GM21390 (cell line): ENCODE data around the gene YRDC.

Source experiments
- ATAC-seq: cut with Tn5 transposase; IDR thresholded peaks from one replicate; pipeline ENCODE4 v1.9.1; 2021; ENCODE audit not compliant: unreplicated experiment

The YRDC gene

GRCh38 chr1:37822906-37823815 lies 15.2 kb upstream of the YRDC start:
- no peak for ATAC-seq

DNA sequence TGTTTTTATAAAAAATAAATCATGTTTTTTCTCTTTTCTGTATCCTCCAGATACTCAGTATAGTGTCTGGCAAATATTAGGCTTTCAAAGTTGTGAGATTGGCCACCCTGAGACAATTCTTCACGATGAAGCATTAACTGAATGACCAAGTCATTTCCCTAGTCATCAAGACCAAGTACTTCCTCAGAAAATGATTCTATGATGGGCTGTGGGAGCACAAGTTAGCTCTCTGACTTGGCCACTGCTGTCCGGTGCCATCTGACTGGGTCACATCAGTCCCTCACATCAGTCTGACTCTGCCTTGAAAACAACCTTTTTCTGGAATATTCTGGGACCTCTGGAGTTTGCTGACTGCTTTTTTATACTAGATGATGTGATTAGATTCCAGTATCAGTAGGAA lies 13.5 kb upstream of the YRDC start:
- ATAC-seq: no peak

GRCh38 chr1:37817481-37817880 lies 9.5 kb upstream of the YRDC start:
- ATAC-seq: no peak

DNA sequence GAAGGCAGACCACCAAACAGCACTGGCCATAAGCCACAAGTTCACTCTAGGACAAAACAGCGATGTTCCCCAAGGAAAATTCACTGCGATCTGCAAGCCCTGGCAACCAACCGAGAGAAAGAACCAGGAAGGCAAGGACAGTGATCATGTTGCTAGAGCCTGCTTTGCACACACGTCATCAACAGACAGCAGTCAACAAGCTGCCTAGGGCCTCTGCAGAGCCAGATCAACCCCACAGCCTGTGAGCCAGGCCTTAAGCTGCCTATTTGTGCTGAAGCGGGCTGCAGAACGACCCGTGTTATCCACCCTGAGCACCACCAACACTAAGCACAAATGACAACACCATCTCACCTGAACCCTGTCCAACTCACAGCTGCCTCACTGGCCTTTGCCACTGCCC lies 6.2 kb upstream of the YRDC start:
- no peak for ATAC-seq

DNA sequence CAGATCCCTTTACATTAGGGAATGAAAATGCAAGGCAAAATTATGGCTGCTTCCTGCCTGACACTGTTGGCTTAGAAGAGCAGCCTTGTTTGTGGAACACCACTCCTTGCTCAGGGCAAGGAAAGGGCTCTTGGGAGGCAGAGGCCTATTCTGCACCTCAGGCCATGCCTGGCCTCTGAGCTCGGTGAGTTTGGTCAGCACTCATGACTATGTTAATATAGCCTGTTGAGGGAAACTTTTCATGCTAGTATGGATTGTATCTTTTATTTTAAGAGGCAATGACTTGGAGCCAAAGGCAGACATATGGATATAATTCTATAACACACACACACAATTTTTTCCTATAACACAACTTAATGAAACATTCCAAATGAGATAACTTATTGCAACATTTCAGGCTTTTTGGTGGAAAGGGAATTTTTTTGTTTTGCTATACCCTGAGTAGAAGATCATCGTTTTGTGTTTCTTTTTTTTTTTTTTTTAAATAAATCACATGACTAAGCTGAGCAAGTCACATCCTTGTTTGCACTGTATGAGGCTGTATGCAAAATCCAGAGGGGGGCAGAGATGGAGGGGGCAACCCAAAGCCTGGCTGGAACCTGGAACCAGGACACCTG lies 5.6 kb upstream of the YRDC start:
- no peak for ATAC-seq

- no peak for ATAC-seq
Measured at GRCh38 chr1:37811027-37811655, 3.1 kb upstream of the YRDC start.

DNA sequence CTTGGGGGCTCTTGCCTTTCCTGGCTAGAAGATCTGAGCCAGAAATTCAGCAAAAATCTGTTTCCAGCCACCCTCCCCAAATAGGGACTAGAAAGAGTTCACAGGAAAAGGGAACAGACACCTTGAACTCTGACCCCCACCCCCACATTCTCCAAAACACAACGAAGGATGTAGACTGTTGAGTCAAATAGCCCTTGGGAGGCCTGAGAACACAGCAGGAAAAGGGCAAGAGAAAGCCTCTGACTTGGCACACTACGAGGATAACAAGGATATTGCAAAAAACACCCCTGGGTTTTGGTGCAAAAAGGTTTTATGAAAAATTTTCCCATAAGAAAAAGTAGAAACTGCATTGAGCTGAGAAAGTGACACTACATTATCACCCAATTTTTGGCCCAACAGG lies 1.9 kb upstream of the YRDC start:
- ATAC-seq: no peak

GRCh38 chr1:37808369-37809319 lies 636 bp upstream of the YRDC start:
- ATAC-seq: peak; percentile 32

DNA sequence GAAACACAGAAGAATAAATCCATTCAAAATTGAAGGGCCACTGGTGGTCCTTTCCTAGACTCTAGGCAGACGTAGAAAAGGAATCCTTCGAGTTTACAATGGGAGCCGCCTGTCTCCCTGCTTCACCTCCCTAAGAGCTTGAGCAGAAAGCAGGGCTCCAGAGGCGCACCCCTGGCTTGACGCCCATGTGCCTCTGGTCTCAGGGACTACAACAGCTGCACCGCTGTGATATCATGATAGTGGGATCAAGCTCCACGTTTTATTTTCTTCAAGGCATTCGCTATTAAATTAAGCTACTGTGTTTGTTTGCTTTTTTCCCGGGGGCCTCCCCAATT lies 821 bp downstream of the YRDC start:
- ATAC-seq: no peak

GRCh38 chr1:37802439-37802838 lies 5.6 kb downstream of the YRDC start:
- no peak for ATAC-seq

DNA sequence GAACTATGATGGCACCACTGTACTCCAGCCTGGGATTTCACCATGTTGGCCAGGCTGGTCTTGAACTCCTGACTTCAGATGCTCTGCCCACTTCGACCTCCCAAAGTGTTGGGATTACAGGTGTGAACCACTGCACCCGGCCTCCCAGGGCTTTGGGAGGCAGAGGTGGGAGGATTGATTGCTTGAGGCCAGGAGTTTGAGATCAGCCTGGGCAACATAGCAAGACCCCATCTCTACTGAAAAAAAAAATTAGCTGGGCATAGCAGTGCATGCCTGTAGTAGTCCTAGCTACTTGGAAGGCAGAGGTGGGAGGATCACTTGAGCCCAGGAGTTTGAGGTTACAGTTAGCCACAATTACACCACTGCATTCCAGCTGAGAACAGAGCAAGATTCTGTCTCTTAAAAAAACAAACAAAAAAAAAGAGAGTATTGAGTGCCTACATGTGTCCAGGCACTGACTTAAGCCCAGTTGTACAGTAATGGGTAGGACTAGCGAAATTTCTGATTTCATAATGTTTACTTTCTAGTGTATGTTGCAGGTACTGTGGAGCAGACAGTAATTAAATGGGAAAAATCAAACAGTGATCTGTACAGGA lies 10.2 kb downstream of the YRDC start:
- ATAC-seq: no peak

DNA sequence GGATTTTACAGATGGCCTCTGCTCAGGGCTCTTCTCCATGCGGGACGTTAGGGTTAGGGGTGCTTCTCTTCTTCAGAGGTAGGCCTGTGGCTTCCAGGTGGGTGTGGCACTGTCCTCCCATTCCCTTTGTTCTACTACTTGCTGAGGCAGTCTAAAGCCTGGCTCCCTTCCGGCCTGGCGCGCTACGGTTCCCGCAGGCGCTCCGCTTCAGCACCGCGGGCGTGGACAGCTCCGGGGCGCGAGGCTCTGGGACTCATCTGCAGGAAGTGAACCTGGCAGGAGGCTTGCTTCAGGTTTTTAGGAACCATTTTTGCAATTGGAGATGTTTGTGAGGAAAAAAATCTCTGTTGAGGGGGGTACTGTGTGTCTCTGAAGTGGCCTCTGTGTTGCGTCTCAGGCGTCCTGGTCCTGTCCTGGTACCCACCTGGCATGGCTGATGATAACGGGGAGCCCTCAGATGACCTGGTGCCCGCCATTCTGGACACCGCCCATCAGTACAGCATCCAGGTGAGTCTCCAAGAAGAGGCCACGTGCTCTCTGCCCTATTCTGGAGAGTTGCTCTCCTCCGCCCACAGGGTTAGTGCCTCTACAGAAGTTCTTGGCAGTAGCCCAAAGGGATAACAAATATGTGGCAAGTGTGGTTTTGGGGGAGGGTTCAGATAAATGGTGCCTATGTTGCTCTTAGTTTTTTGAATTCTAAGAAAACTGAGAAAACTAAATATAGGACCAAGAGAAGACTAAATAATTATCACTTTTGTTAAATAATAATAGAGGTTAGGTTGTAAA lies 12.5 kb downstream of the YRDC start:
- no peak for ATAC-seq

DNA sequence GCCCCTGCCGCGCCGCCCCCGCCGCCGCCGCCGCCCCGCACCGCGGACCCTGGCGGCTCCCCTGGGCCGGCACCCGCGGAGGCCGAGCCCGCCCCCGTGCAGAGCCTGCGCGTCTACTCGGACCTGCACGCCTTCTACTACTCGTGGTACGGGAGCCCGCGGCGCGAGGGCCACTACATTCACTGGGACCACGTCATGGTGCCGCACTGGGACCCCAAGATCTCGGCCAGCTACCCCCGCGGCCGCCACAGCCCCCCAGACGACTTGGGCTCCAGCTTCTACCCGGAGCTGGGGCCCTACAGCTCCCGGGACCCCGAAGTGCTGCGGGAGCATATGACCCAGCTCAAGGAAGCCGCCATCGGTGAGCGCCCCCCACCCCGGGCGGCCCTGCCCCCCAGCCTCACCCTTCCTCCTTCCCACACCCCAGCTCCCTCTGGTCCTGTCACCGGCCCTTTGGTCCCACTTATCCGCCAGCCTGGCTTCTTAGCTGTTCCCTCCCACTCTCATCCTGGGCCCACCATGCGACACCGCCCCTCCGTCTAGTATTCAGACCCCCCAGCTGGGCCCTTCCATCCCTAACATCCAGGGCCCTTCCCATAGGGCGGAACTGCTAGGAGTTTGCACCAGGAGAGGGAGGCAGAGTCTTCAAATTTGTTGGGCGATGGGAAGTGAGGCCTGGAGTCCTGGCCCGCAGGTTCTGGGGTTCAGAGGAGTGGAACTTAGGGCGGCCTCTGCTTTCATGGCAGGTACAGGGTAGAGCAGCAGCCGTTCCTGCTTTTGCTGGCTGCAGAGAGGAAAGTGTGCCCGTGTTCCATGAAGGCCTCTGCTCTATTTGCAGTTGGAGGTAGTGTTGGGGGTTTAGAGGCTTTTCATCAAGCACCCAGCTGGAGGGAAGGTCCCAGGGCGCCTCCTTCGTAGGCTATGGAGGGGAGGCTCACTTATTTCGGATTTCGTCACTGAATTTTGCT lies 13.4 kb downstream of the YRDC start:
- no peak for ATAC-seq

DNA sequence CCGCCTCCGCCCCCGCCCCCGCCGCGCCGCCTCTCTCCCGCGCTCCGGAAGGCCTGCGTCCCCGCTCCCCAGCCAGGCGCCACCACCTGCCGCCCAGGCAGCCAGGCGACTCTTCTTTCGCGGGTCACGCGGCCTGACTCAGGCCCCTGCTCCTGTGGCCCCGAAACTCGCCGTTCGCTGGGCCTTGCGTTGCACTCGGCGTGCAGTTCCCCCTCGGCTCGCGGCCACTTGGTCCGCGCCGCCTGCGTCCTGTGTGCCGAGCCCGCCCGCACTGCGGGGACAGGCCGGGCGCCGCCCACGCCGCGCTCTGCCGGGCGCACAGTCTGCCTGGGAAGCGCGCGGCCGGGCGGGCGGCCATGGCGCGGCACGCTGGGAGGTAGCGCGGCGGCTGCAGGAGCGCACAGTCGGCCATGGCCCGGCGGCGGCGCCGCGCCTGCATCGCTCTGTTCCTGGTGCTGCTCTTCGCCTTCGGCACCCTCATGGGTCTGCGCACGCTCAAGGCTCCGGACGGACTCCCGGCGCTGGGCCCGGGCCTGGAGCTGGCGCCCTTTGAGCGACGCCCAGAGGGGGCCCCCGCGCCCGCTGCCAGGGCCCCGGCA lies 14.1 kb downstream of the YRDC start, which contains the start of gene MANEAL:
Gene MANEAL, plus strand, starts transcription at position 75 of the 599 bp plus-strand sequence. Its CDS starts 336 bp downstream, at position 411.
- no peak for ATAC-seq

DNA sequence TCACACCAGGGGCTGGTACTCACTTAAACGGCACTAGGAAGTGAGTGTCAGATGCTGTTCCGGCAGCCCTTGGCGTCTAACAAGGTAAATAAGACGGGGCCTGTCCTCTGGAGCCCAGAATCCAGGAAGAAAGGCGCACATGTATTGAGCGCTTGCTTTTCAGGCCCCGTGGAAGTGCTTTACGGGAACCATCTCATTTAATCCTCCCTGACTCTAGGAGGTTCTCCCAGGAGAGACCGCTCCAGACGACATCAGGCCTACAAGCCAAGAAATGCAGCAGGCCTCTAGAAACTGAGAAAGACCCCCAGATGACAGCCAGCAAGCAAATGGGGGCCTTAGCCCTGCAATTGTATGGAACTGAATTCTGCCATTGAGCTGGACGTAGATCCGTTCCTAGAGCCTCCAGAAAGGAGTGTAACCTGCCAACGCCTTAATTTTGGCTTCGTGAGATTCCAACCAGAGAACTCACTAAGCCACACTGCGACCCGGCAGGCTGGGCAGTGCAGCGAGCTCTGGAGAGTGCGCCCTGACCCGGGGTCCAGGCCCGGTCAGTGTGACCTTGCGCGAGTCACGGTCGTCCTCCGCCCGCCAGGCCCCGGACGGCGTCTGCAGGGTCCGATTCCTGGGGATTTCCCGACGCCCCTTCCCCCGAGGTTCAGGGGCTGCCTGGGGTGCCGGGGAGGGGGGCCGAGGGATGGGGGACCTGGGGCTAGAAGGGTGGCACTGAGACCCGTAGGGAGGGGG lies 14.9 kb downstream of the YRDC start:
- no peak for ATAC-seq

DNA sequence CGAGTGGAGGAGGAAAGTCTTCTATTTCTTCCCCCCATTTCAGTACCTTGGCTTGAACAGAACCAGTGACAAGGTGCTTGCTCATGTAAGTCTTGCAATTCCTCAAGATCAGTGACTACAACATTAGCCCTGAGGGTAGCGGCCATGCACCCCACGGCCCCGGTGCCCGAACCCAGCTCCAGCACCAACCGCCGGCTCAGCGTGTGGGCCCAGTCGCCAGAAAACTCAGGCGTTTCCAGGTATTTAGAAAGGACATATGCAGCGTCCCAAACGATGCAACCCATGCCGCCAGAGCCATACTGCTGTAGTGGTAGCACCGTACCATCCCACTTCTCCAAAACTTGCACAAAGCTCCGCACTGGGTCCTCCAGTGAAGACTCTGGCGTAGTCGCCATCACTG lies 25.5 kb downstream of the YRDC start:
- ATAC-seq: no peak

- no peak for ATAC-seq
Measured at GRCh38 chr1:37778654-37779053, 29.4 kb downstream of the YRDC start.
